A549 (cell line): ENCODE results near the gene PLPPR1. TPM values are rescaled to one million over a fixed set of nuclear protein-coding genes. Genes with fewer than 3 reads are reported as not detected.

Experiments used
- ATAC-seq, 2 experiments: fragments of 200-7000 bp in 1 of 2; fragments of >200 bp in 1 of 2; cut with Nextera tagmentation in 1 of 2; cut with Tn5 transposase in 1 of 2; 3 replicates each; pipeline versions ENCODE4 v1.8.0 to v1.9.1; 2018 to 2020; ENCODE audit warnings: mild to moderate bottlenecking in 1 of 2, moderate library complexity in 1 of 2
- CTCF ChIA-PET: fragments of 300-600 bp; sonication (Branson Sonifier 250); formaldehyde crosslinking; extraction: SDS; loops from one replicate; lab custom pipeline; 2021; ENCODE audit warnings: antibody characterized with exemption, inconsistent platforms; lab: Yijun Ruan, JAX
- POLR2A ChIA-PET: fragments of 350-600 bp; formaldehyde crosslinking; extraction: SDS; loops from one replicate; lab custom pipeline; 2021; ENCODE audit warnings: antibody characterized with exemption, inconsistent platforms; lab: Yijun Ruan, JAX
- DNase-seq, 2 experiments: peaks; one replicate each; pipeline versions ENCODE4 v3.0.0 to v3.0.0-alpha.2; 2011 to 2016; ENCODE audit warnings: low read depth in 1 of 2, low spot score in 1 of 2
- FAIRE-seq: peaks from 2 replicates; lab custom pipeline; 2011; peaks lifted over from hg19 to GRCh38; lab: Jason Lieb, UNC
- H3K27ac ChIP-seq, 2 experiments: fragments of >200 bp; sonication (Bioruptor Twin); formaldehyde crosslinking; 3 replicates each; pipeline ENCODE4 v1.5.1; 2016 to 2017
- H3K4me1 ChIP-seq: fragments of >200 bp; sonication (Bioruptor Twin); formaldehyde crosslinking; 3 replicates; pipeline ENCODE4 v1.6.1; 2016
- H3K4me2 ChIP-seq: fragments of >200 bp; sonication (Bioruptor Twin); formaldehyde crosslinking; 3 replicates; pipeline ENCODE4 v1.6.1; 2016
- H3K4me3 ChIP-seq: fragments of >200 bp; sonication (Bioruptor Twin); formaldehyde crosslinking; 3 replicates; pipeline ENCODE4 v1.5.1; 2016
- H3K9me3 ChIP-seq: fragments of >200 bp; sonication (Bioruptor Twin); formaldehyde crosslinking; 3 replicates; pipeline ENCODE4 v1.6.1; 2016
- EHF ChIP-seq: fragments of 250-450 bp; sonication (Bioruptor Pico); IDR thresholded peaks from 2 replicates; pipeline ENCODE4 v1.5.0; 2020; ENCODE audit warnings: mild to moderate bottlenecking
- EHMT2 ChIP-seq: fragments of 200-600 bp; sonication (generic); IDR thresholded peaks from 2 replicates; pipeline ENCODE4 v1.6.1; 2016; ENCODE audit warnings: antibody characterized with exemption, low read depth, mild to moderate bottlenecking, moderate library complexity
- ESRRA ChIP-seq: fragments of 150-350 bp; IDR thresholded peaks from 2 replicates; pipeline ENCODE4 v1.6.1; 2014; ENCODE audit warnings: mild to moderate bottlenecking, low read length, borderline replicate concordance
- FOSB ChIP-seq: fragments of 250-450 bp; sonication (Bioruptor Pico); IDR thresholded peaks from 2 replicates; pipeline ENCODE4 v1.5.0; 2020; ENCODE audit warnings: mild to moderate bottlenecking, moderate library complexity
- FOSL2 ChIP-seq, 2 experiments: fragments of 450-650 bp in 1 of 2; fragments of >200 bp in 1 of 2; sonication (Bioruptor Twin) in 1 of 2; formaldehyde crosslinking; IDR thresholded peaks; 2 replicates each; pipeline versions ENCODE4 v1.5.0 to v1.6.1; 2016 to 2020; ENCODE audit warnings: mild to moderate bottlenecking in 1 of 2, moderate library complexity in 1 of 2
- FOXS1 ChIP-seq: fragments of 250-450 bp; sonication (Bioruptor Pico); IDR thresholded peaks from 2 replicates; pipeline ENCODE4 v1.5.0; 2020; ENCODE audit warnings: mild to moderate bottlenecking, moderate library complexity
- GATA3 ChIP-seq: IDR thresholded peaks from 2 replicates; pipeline ENCODE4 v1.6.1; 2012; ENCODE audit warnings: borderline replicate concordance
- HEYL ChIP-seq: fragments of 250-450 bp; sonication (Bioruptor Pico); IDR thresholded peaks from 2 replicates; pipeline ENCODE4 v1.8.0; 2021; ENCODE audit warnings: mild to moderate bottlenecking, moderate library complexity
- JUNB ChIP-seq: fragments of >200 bp; sonication (Bioruptor Twin); formaldehyde crosslinking; IDR thresholded peaks from 2 replicates; pipeline ENCODE4 v1.6.1; 2016
- KDM5A ChIP-seq: fragments of 200-600 bp; sonication (generic); IDR thresholded peaks from 2 replicates; pipeline ENCODE4 v1.6.1; 2016; ENCODE audit warnings: antibody characterized with exemption, mild to moderate bottlenecking
- NFE2L2 ChIP-seq: fragments of 150-350 bp; conservative IDR thresholded peaks from 2 replicates; pipeline ENCODE4 v1.6.1; 2014; ENCODE audit warnings: low read length
- PHF8 ChIP-seq: fragments of 200-600 bp; sonication (generic); IDR thresholded peaks from 2 replicates; pipeline ENCODE4 v1.6.1; 2016; ENCODE audit warnings: low read depth, mild to moderate bottlenecking, antibody characterized with exemption, moderate library complexity, borderline replicate concordance
- POLR2A ChIP-seq: IDR thresholded peaks from 2 replicates; pipeline ENCODE4 v1.6.1; 2012; ENCODE audit warnings: mild to moderate bottlenecking, low read length
- POLR2AphosphoS2 ChIP-seq: conservative IDR thresholded peaks from 2 replicates; pipeline ENCODE4 v1.6.1; 2012; ENCODE audit warnings: low read length, improper control_type of control experiment, inconsistent platforms
- RCOR1 ChIP-seq: fragments of 150-350 bp; IDR thresholded peaks from 2 replicates; pipeline ENCODE4 v1.6.1; 2014; ENCODE audit warnings: antibody characterized with exemption, low read length, low read depth
- ZNF302 ChIP-seq: fragments of 250-450 bp; sonication (Bioruptor Pico); IDR thresholded peaks from 2 replicates; pipeline ENCODE4 v1.9.0; 2021; ENCODE audit warnings: inconsistent platforms, mild to moderate bottlenecking, moderate library complexity
- WGBS: methylation state at CpG from one replicate; pipeline ENCODE4 v1.1.6; 2017; ENCODE audit errors: missing lambda C conversion rate; 5-methylcytosine and 5-hydroxymethylcytosine counted together
- polyA minus RNA-seq: library from RNA; depleted of rRNA, polyadenylated mRNA; stranded (reverse); fragments of >200 nt; gene quantifications from 2 replicates; pipeline ENCODE4 v1.2.3, GENCODE V29; 2011; rRNA and poly(A)+ RNA removed
- polyA plus RNA-seq, 4 experiments: library from polyadenylated mRNA; depleted of rRNA in 3 of 4; stranded (reverse); fragments of >200 nt; fragmentation: RNase III in 1 of 4; extraction: RNeasy Plus Mini Kit Qiagen cat#74134 plus additional on column Dnase treatment in 1 of 4; gene quantifications; 2 replicates in 3 of 4; 3 replicates in 1 of 4; pipeline ENCODE4 v1.2.3, GENCODE V29; 2011 to 2017
- TF ChIP-seq, protein P1 (sequence below): IDR thresholded peaks from 2 replicates; pipeline ENCODE4 v1.6.1; 2012
- TF ChIP-seq, protein P2 (sequence below): IDR thresholded peaks from 2 replicates; pipeline ENCODE4 v1.6.1; 2012; ENCODE audit warnings: low read depth, borderline replicate concordance
- TF ChIP-seq, protein P3 (sequence below): fragments of 250-450 bp; sonication (Bioruptor Pico); IDR thresholded peaks from 2 replicates; pipeline ENCODE4 v1.5.0; 2021; ENCODE audit warnings: mild to moderate bottlenecking, moderate library complexity, borderline replicate concordance
- TF ChIP-seq, protein P4 (sequence below): fragments of >200 bp; sonication (Bioruptor Twin); formaldehyde crosslinking; IDR thresholded peaks from 3 replicates; pipeline ENCODE4 v1.5.1; 2016
- TF ChIP-seq, protein P5 (sequence below): fragments of 150-350 bp; IDR thresholded peaks from 2 replicates; pipeline ENCODE4 v1.6.1; 2014; ENCODE audit warnings: low read depth, mild to moderate bottlenecking, low read length
- TF ChIP-seq, protein P6 (sequence below): fragments of >200 bp; sonication (Bioruptor Twin); formaldehyde crosslinking; IDR thresholded peaks from 3 replicates; pipeline ENCODE4 v1.6.1; 2016

Gene PLPPR1
- polyA plus RNA-seq (2011; rRNA removed) (1.2 and 1.3 TPM in 2 replicates), polyA plus RNA-seq (2017; fragmentation: RNase III; extraction: RNeasy Plus Mini Kit Qiagen cat#74134 plus additional on column Dnase treatment) (0.04 to 0.06 TPM in 2 of 3 replicates, not detected in the other), polyA minus RNA-seq (0.41 and 1.8 TPM in 2 replicates)
- polyA plus RNA-seq (2012; cell fraction: cytosol; rRNA removed): 0.05 and 0.11 TPM in 2 replicates
- 0.02 TPM in 1 of 2 replicates, not detected in the other for polyA plus RNA-seq (2012; cell fraction: nucleus; rRNA removed)

DNA sequence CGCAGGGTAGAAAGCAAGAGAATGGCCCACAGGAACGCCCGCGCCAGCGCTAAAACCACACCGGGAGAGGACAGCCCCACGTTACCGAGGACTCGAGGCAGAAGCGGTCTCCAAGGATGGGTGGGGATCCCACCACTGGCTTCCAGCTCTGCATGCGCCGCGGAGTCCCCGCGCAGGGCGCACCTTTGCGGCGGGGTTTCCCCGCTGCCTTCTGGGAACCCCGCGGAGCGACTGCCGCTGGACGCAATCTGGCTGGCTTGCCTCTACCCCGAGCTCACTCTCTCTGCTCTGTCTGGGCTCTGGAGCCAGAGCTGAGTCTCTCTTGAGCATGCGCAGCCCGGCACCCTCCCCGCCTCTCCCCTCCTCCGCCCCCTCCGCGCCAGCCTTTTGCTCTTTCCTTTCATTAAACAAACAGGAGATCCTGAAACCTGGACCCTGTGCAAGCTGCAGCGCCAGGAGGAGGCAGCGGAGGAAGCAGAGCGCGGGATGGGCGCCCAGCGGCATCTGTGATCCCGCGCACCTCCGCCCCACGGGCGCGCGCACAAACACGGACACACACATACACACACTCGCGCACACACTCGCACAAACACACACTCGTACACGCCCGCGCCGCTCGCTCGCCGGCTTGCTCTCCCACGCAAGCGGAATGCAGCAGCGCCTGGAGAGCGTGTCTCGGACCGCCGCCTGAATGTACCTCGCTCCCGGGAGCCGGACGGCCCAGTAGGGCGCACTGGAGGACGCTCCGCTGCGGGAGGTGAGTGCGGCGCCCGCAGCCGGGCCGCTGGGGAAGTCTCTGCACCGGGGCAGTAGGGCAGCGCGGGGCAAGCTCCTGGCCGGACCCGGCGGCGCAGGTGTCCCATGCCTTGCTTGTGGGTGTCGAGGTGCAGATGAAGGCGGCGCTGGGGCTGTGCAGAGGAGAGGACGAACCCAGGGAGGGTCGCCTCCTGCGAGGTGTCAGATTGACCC lies at the start of gene PLPPR1:
TSS of gene PLPPR1 (plus strand) at position 382 of the 969 bp plus-strand sequence.
- peak; percentile 44 to 53 for DNase-seq
- Histone ChIP-seq H3K4me3 (peak within 1 kb of the TSS; percentile 70), H3K4me1 (0 out of 3 replicates have a peak, but pooled peaks cover 2% of the 10 kb centered on the region), H3K9me3 (no peaks in the 10 kb centered on the region), H3K4me2 (peak within 1 kb of the TSS; percentile 88), H3K27ac (peak within 1 kb of the TSS in 1 of 2 experiments; percentile 63; a peak in 3 of 6 replicates)
- WGBS: 4% methylated on average over 54 of the region's 89 CpGs
- ChIA-PET CTCF (interaction anchor here (1.1 kb wide), 1 partner anchor 283 kb away, joined by 4 read pairs; no protein-coding TSS in a partner anchor), POLR2A (no interaction called here)
- no peak for TF ChIP-seq JUNB
- TF ChIP-seq, protein P1, sequence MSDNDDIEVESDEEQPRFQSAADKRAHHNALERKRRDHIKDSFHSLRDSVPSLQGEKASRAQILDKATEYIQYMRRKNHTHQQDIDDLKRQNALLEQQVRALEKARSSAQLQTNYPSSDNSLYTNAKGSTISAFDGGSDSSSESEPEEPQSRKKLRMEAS: 0 out of 2 replicates have a peak, but pooled peaks have one; percentile 14
- TF ChIP-seq, protein P2, sequence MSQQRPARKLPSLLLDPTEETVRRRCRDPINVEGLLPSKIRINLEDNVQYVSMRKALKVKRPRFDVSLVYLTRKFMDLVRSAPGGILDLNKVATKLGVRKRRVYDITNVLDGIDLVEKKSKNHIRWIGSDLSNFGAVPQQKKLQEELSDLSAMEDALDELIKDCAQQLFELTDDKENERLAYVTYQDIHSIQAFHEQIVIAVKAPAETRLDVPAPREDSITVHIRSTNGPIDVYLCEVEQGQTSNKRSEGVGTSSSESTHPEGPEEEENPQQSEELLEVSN: 0 out of 2 replicates have a peak, but pooled peaks have one; percentile 15
- TF ChIP-seq FOXS1 (CRISPR knock-in tag): no peak
- no peak for TF ChIP-seq ESRRA
- TF ChIP-seq FOSL2 (IDR thresholded peaks at IDR 0.05): no peak
- TF ChIP-seq FOSL2 (CRISPR knock-in tag; IDR thresholded peaks at IDR 0.05): no peak
- TF ChIP-seq NFE2L2: no peak
- TF ChIP-seq ZNF302 (CRISPR knock-in tag): no peak
- no peak for TF ChIP-seq HEYL (CRISPR knock-in tag)
- TF ChIP-seq, protein P3, sequence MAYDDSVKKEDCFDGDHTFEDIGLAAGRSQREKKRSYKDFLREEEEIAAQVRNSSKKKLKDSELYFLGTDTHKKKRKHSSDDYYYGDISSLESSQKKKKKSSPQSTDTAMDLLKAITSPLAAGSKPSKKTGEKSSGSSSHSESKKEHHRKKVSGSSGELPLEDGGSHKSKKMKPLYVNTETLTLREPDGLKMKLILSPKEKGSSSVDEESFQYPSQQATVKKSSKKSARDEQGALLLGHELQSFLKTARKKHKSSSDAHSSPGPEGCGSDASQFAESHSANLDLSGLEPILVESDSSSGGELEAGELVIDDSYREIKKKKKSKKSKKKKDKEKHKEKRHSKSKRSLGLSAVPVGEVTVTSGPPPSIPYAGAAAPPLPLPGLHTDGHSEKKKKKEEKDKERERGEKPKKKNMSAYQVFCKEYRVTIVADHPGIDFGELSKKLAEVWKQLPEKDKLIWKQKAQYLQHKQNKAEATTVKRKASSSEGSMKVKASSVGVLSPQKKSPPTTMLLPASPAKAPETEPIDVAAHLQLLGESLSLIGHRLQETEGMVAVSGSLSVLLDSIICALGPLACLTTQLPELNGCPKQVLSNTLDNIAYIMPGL (CRISPR knock-in tag): no peak
- no peak for TF ChIP-seq POLR2AphosphoS2
- ATAC-seq: peak; percentile 84 to 93
- no peak for FAIRE-seq

DNA sequence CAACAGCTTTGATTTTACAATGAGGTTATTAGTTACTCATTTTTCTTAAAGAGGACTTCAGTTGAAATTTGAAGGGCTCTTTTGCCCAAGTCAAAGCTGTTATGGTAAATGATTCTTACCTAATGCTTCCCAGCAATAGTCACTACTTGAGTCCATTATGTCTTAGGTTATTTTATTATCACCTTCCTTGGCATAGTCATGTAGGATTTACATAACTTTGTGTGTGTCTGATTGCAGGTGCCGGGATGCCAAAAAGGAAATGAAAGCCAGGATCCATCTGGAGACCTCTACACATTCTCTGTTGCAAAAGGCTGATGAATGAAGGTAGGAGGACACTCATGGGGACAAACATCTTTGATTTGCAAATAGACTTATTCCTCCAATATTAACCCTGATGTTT lies 38.8 kb upstream of the PLPPR1 start:
- POLR2A ChIA-PET: no interaction called here
- FAIRE-seq (no peak), DNase-seq (no peak), ATAC-seq (no peak)
- no peak overlapping the region for H3K27ac ChIP-seq
- CTCF ChIA-PET: no interaction called here
- H3K4me3 ChIP-seq: no peak overlapping the region
- H3K4me1 ChIP-seq: no peaks in the 10 kb centered on the region
- no peaks in the 10 kb centered on the region for H3K9me3 ChIP-seq
- no peak overlapping the region for H3K4me2 ChIP-seq
- WGBS: 0% methylated on average over 1 of the region's 1 CpG
- TF ChIP-seq RCOR1: no peak
- TF ChIP-seq, protein P2: no peak
- no peak for TF ChIP-seq ESRRA
- no peak for TF ChIP-seq POLR2A
- TF ChIP-seq EHMT2: no peak
- TF ChIP-seq, protein P3 (CRISPR knock-in tag): no peak
- TF ChIP-seq FOSB (CRISPR knock-in tag): no peak
- TF ChIP-seq, protein P4, sequence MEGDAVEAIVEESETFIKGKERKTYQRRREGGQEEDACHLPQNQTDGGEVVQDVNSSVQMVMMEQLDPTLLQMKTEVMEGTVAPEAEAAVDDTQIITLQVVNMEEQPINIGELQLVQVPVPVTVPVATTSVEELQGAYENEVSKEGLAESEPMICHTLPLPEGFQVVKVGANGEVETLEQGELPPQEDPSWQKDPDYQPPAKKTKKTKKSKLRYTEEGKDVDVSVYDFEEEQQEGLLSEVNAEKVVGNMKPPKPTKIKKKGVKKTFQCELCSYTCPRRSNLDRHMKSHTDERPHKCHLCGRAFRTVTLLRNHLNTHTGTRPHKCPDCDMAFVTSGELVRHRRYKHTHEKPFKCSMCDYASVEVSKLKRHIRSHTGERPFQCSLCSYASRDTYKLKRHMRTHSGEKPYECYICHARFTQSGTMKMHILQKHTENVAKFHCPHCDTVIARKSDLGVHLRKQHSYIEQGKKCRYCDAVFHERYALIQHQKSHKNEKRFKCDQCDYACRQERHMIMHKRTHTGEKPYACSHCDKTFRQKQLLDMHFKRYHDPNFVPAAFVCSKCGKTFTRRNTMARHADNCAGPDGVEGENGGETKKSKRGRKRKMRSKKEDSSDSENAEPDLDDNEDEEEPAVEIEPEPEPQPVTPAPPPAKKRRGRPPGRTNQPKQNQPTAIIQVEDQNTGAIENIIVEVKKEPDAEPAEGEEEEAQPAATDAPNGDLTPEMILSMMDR: no peak
- no peak for TF ChIP-seq GATA3
- TF ChIP-seq PHF8: no peak
- TF ChIP-seq, protein P5, sequence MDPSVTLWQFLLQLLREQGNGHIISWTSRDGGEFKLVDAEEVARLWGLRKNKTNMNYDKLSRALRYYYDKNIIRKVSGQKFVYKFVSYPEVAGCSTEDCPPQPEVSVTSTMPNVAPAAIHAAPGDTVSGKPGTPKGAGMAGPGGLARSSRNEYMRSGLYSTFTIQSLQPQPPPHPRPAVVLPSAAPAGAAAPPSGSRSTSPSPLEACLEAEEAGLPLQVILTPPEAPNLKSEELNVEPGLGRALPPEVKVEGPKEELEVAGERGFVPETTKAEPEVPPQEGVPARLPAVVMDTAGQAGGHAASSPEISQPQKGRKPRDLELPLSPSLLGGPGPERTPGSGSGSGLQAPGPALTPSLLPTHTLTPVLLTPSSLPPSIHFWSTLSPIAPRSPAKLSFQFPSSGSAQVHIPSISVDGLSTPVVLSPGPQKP: no peak
- TF ChIP-seq, protein P6, sequence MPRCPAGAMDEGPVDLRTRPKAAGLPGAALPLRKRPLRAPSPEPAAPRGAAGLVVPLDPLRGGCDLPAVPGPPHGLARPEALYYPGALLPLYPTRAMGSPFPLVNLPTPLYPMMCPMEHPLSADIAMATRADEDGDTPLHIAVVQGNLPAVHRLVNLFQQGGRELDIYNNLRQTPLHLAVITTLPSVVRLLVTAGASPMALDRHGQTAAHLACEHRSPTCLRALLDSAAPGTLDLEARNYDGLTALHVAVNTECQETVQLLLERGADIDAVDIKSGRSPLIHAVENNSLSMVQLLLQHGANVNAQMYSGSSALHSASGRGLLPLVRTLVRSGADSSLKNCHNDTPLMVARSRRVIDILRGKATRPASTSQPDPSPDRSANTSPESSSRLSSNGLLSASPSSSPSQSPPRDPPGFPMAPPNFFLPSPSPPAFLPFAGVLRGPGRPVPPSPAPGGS: no peak
- no peak for TF ChIP-seq NFE2L2
- TF ChIP-seq EHF (CRISPR knock-in tag): no peak
- no peak for TF ChIP-seq KDM5A
- no peak for TF ChIP-seq POLR2AphosphoS2
